Measurements from ENCODE around the gene DUSP1.

The DUSP1 gene

GRCh38 chr5:172760136-172760535 is 10.9 kb downstream of the DUSP1 start:
- no peak for DNase-seq

GRCh38 chr5:172758834-172759149 is 12.2 kb downstream of the DUSP1 start:
- no peak for DNase-seq

GRCh38 chr5:172758077-172758833 is 12.7 kb downstream of the DUSP1 start:
- no peak for DNase-seq

DNA sequence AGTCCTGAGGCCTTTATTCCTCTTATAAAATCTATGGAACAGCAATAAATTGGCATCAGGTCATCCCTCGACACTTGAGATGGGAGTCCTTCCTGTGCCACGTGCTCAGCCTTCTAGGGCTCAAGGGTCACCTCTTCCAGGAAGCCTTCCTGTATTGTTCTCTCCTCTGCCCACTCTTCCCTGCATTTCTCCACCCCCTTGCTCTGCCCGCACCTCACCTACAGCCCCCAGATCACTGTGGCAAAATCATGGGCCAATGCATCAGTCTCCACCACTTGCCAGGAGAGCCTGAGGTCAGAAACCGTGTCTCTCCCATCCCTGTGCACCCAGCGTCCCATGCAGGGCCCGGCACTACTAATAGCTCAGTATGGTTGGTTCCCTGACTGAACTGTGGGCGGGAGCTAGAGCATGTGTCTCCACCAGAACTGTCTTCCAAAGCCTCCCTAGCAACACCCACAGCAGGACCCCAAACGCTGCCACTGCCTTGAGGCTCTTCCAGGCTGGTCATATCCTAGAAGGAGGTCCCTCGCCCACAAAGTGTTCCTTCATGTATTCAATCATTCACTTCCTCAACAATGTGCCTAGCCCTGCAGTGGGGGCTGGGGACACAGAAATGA is 13.5 kb downstream of the DUSP1 start:
- DNase-seq: no peak

DNA sequence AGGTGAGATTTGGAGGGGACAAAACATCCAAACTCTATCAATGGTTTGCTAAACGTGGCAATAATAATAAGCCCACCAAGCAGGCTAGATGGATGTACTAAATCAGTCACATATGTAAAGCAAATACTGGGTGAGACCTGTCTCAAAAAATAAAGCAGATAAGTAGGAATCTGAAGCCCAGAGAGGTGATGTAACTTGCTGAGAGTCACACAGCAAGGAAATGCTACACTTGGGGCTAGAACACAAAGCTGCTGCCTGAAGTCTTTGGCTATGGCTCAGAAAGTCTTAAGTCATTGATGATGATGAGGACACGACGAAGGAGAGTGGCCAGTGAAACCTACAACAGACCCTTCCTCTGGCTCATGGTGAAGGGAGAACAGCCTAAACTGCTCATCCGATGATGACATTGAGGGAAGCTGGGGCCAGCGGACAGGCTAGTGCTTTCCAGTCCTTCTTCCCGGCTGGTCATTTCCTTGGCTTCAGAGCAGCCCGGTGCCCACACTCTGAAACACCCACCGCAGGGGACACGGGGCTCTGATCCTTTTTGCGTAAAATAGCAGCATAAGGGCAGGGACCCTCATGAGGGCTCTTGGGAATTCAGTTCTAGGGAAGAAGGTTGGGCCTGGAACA is 14.1 kb downstream of the DUSP1 start:
- DNase-seq: no peak

GRCh38 chr5:172754596-172755356 is 16.2 kb downstream of the DUSP1 start:
- no peak for DNase-seq

DNA sequence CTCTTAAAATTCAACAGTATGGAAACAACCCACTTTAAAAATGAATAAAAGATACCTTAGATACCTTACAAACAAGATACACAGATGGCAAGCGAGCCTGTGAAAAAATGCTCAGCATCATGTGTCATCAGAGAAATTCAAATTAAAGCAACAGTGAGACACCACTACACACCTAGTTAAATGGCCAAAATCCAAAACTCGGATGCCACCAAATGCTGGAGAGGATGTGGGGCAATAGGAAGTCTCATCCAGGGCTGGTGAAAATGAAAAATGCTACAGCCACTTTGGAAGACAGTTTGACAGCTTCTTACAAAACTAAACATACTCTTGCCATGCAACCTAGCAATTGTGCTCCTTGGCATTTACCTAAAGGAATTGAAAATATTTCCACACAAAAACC is 17.9 kb downstream of the DUSP1 start:
- DNase-seq: no peak

DNA sequence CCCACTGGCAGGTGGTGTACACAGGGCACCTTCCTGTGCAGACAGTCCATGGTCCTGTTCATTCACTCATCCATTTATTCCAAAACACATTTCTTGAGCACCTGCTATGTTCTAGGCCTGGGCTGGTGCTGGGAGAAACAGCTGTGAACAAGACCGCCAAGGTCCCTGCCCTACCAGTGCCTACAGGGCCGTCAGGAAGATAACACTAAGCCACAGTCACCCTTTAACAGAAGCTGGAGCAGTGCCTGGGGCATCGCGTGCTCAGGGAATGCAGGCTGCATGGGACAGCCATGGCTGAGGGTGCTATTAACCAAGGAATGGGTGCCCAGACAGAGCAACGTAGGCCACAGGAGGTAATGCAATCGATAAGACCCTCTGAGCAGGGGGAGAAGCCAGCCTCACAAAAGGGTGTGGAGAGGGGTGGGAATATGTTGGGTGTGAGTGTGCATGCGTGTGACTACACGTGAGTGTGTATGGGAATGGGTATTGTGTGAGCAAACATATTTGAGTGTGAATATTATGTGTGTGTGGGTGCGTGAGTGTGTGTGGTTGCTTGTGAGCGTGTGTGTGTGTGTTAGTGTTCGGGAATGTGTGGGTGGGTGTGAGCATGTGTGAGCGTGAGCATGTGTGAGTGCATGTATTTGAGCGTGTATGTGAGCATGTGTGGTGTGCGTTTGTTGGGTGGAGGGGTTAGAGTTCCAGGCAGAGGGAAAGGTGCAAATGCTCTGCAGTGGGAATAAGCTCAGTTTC is 19.1 kb downstream of the DUSP1 start:
- DNase-seq: no peak

DNA sequence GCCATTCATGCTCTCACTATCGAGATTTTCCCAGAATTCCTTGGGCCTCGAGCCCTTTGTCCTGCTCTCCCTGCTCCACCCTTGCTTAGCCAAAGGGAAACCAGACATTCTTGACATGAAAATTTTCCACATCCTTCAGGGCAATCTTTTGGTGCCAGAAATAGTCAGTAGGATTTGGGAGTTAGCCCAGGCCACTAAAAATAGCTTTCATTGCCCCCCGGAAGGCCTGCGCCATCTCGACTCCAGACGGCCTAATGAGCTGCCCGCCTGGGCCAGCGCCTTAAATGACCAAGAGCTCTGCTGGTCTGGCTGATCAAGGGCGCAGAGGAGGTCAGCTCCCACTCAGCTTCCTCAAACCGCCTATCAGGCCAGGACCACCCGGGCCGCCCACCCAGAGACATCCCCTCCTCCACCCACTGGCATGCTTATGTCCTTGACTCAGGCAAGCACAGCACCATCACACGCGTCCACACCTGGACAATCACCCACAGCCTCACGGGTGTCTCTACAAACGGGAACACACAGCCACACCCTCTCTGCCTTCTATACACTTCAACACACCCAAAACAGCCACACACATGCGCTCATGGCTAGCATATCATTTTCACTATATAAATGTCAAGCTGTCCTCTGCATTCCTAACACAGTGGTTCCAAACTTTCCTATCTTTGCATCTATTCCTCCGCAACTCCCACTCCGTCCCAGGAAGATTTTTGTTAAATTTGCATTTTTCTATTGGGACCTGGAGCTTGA is 20.9 kb downstream of the DUSP1 start:
- DNase-seq: no peak

- no peak for DNase-seq
Observed at GRCh38 chr5:172749076-172749475, 21.9 kb downstream of the DUSP1 start.

- DNase-seq: no peak
Observed at GRCh38 chr5:172748341-172748843, 22.6 kb downstream of the DUSP1 start.

GRCh38 chr5:172747471-172747870 is 23.5 kb downstream of the DUSP1 start:
- DNase-seq: no peak

DNA sequence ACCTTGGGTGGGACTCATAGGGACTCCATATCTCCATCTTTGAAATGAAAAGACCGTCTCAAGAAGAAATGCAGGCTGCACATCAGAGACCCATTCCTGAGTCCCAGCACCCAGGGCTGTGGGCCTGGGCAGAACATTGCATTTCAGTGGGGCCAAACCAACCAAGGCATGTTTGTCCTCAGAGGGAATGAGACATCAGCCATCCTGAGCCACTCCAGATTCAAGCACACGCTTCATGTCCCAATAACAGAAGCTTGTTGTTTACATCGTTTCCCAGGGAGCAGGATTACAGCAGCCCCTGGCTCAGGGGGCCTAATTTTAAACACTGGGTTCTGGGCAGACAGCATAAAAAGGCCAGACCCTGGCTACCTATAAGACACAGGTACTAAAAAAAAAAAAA is 24.3 kb downstream of the DUSP1 start:
- DNase-seq: no peak

DNA sequence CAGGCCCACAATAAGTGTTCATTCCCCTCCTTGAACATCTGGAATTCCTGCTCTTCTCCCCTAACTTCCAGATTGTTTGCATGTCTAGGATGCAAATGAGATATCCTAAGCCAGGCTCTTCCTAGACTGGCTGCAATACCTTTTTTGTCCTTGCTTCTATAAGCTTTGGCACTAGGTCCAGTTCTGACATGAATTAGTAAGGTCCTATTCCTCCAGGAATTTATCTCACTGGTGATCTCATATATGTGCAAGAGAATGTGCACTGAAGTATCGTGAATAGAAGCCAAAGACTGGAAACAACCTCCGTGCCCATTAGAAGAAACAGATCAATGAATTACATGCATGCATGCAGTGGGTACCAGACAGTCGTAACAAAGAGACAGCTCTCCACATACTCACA is 25.2 kb downstream of the DUSP1 start:
- DNase-seq: no peak

DNA sequence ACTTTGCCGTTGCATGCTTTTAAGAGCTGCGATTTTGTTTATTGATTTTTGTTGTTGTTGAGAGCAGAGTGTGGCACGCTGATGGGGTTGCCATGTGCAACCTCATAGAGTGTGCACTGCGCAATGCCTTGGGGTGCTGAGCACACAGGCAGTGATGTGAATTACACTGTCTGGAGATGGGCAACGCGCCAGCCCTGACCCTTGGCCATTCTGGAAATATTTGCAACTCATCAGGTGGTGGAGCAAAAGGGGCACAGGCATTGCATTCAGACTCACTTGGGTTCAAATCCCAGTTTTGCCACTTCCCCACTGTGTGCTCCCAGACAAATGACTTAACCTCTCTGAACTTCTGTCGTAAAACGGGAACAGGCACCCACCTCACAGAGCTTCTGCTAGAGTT is 25.6 kb downstream of the DUSP1 start:
- DNase-seq: no peak

- no peak for DNase-seq
Observed at GRCh38 chr5:172744123-172745104, 26.6 kb downstream of the DUSP1 start.

GRCh38 chr5:172743112-172743959 is 27.7 kb downstream of the DUSP1 start:
- DNase-seq: no peak

GRCh38 chr5:172741206-172741582 is 29.8 kb downstream of the DUSP1 start:
- no peak for DNase-seq

DNA sequence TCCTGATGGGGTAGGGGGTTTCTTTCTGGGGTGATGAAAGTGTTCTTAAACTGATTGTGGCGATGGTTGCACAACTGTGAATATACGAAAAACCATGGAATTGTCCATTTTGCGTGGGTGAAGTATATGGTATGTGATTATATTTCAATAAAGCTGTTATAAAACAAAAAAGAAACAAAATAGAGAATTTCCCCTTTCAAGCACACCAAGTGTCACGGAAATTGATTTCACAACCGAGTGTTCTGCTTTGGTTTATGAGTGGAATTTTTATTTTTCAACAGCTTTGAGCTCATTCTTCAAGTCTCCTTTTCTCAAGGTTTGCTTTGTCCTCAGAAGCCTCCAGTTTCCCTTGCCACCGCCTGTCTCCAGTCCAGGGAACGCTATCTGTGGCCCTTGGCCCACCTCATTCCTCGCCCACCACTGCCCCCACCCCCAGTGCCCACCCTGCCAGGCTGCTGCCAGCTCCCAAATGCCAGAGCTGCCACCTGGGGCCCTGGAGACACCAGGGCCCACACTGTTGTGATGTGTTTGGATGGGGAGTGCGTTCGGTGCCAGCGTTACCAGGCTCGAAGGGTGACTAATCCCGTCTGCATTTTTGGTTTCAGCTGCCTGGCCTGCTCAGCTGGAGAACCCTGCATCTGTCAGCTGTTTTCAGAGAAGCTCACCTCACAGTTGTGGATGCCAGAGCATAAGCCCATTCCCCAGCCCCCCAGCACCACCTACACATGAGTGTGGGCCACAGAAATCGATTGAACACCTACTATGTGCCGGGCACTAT is 30.4 kb downstream of the DUSP1 start:
- no peak for DNase-seq

Measured in activated CD4-positive, CD25-positive, alpha-beta regulatory T cell (primary cell).